SK-N-SH (cell line): Measurements from ENCODE around the gene PTMS. TPM values are rescaled to one million over a fixed set of nuclear protein-coding genes. Genes with fewer than 3 reads are reported as not detected.

Source experiments
- CTCF ChIA-PET: fragments of 300-600, 350-600 bp; formaldehyde crosslinking; extraction: SDS; loops from one replicate; lab custom pipeline; 2021; lab: Yijun Ruan, JAX
- POLR2A ChIA-PET: fragments of 350-600 bp; sonication (Branson Sonifier 250); formaldehyde crosslinking; extraction: SDS; loops from one replicate; lab custom pipeline; 2020; ENCODE audit warnings: antibody characterized with exemption, inconsistent platforms; lab: Yijun Ruan, JAX
- DNase-seq: peaks from one replicate; pipeline ENCODE4 v3.0.0; 2012
- H2AFZ ChIP-seq: fragments of 200-600 bp; sonication (generic); 2 replicates; pipeline ENCODE4 v1.8.1; 2016; ENCODE audit warnings: antibody characterized with exemption, mild to moderate bottlenecking, low read depth
- H3F3A ChIP-seq: fragments of 200-600 bp; sonication (generic); replicated peaks from 2 replicates; pipeline ENCODE3; 2016; ENCODE audit warnings: antibody characterized with exemption, mild to moderate bottlenecking; ENCODE audit not compliant: insufficient read depth
- H3K27ac ChIP-seq, 2 experiments: fragments of 200-500 bp in 1 of 2; fragments of 200-600 bp in 1 of 2; sonication (Bioruptor generic) in 1 of 2; sonication (generic), shearing (Covaris generic) in 1 of 2; 2 replicates each; pipeline versions ENCODE4 v1.5.1 to v1.6.1; 2014 to 2016; ENCODE audit warnings: low read depth in 2 of 2, inconsistent platforms in 1 of 2, low read length in 1 of 2, mild to moderate bottlenecking in 1 of 2, mixed read lengths in 1 of 2
- H3K27me3 ChIP-seq: fragments of 200-600 bp; sonication (generic), shearing (Covaris generic); 2 replicates; pipeline ENCODE4 v1.6.1; 2016; ENCODE audit warnings: mixed run types; ENCODE audit not compliant: insufficient read depth
- H3K36me3 ChIP-seq, 2 experiments: fragments of 200-500 bp in 1 of 2; fragments of 200-600 bp in 1 of 2; sonication (Bioruptor generic) in 1 of 2; sonication (generic) in 1 of 2; replicated peaks in 1 of 2; 2 replicates each; pipeline versions ENCODE3 to v1.5.1; 2014 to 2016; ENCODE audit warnings: low read length in 1 of 2, mild to moderate bottlenecking in 1 of 2; ENCODE audit not compliant: insufficient read depth in 2 of 2, control insufficient read depth in 1 of 2
- H3K4me1 ChIP-seq, 2 experiments: fragments of 200-500 bp in 1 of 2; fragments of 200-600 bp in 1 of 2; sonication (Bioruptor generic) in 1 of 2; sonication (generic), shearing (Covaris generic) in 1 of 2; 2 replicates each; pipeline versions ENCODE4 v1.5.1 to v1.6.1; 2014 to 2016; ENCODE audit warnings: low read depth in 1 of 2, low read length in 1 of 2, mixed run types in 1 of 2; ENCODE audit not compliant: insufficient read depth in 2 of 2, control insufficient read depth in 1 of 2
- H3K4me2 ChIP-seq: fragments of 200-600 bp; sonication (generic), shearing (Covaris generic); 2 replicates; pipeline ENCODE4 v1.6.1; 2017; ENCODE audit warnings: mixed run types
- H3K4me3 ChIP-seq, 2 experiments: fragments of 200-500 bp in 1 of 2; fragments of 200-600 bp in 1 of 2; sonication (Bioruptor generic) in 1 of 2; sonication (generic), shearing (Covaris generic) in 1 of 2; 2 replicates each; pipeline versions ENCODE4 v1.5.1 to v1.8.1; 2014 to 2016; ENCODE audit warnings: low read depth in 2 of 2, inconsistent platforms in 1 of 2, low read length in 1 of 2, mild to moderate bottlenecking in 1 of 2, mixed read lengths in 1 of 2, moderate library complexity in 1 of 2
- H3K79me2 ChIP-seq: fragments of 200-600 bp; sonication (generic); 2 replicates; pipeline ENCODE4 v1.8.1; 2017; ENCODE audit warnings: mild to moderate bottlenecking; ENCODE audit not compliant: insufficient read depth
- H3K9ac ChIP-seq: fragments of 200-600 bp; sonication (generic); 2 replicates; pipeline ENCODE4 v1.6.1; 2017; ENCODE audit warnings: mixed run types
- H3K9me2 ChIP-seq: fragments of 200-600 bp; sonication (generic); 2 replicates; pipeline ENCODE4 v1.6.1; 2017; ENCODE audit warnings: mixed run types
- H3K9me3 ChIP-seq: fragments of 200-600 bp; sonication (generic); 2 replicates; pipeline ENCODE4 v1.6.1; 2017; ENCODE audit warnings: mixed run types, mild to moderate bottlenecking, moderate library complexity
- H4K20me1 ChIP-seq: fragments of 200-600 bp; sonication (generic); 2 replicates; pipeline ENCODE4 v1.6.1; 2017; ENCODE audit warnings: mild to moderate bottlenecking, mixed run types; ENCODE audit not compliant: insufficient read depth
- ELF1 ChIP-seq: IDR thresholded peaks from 2 replicates; pipeline ENCODE4 v1.4.0; 2012
- EZH2phosphoT487 ChIP-seq: fragments of 200-600 bp; sonication (generic); IDR thresholded peaks from 2 replicates; pipeline ENCODE4 v1.6.1; 2017; ENCODE audit warnings: low read depth, mixed run types, mild to moderate bottlenecking, antibody characterized with exemption, moderate library complexity, borderline replicate concordance
- FOXM1 ChIP-seq: IDR thresholded peaks from 2 replicates; pipeline ENCODE4 v1.4.0; 2012; ENCODE audit warnings: low read depth, mild to moderate bottlenecking
- JUND ChIP-seq: IDR thresholded peaks from 2 replicates; pipeline ENCODE4 v1.4.0; 2012
- MEF2A ChIP-seq: IDR thresholded peaks from 2 replicates; pipeline ENCODE4 v1.4.0; 2012; ENCODE audit warnings: low read depth, borderline replicate concordance
- MXI1 ChIP-seq: IDR thresholded peaks from 2 replicates; pipeline ENCODE4 v1.6.1; 2012; ENCODE audit warnings: mild to moderate bottlenecking, low read depth, low read length, improper control_type of control experiment
- NFIC ChIP-seq: IDR thresholded peaks from 2 replicates; pipeline ENCODE4 v1.4.0; 2012; ENCODE audit warnings: borderline replicate concordance
- RAD21 ChIP-seq: IDR thresholded peaks from 2 replicates; pipeline ENCODE4 v1.6.1; 2012; ENCODE audit warnings: mild to moderate bottlenecking, low read length
- RFX5 ChIP-seq: IDR thresholded peaks from 2 replicates; pipeline ENCODE4 v1.6.1; 2012; ENCODE audit warnings: mild to moderate bottlenecking, improper control_type of control experiment, low read length
- RXRA ChIP-seq: IDR thresholded peaks from 2 replicates; pipeline ENCODE4 v1.4.0; 2012; ENCODE audit warnings: low read depth, mild to moderate bottlenecking, borderline replicate concordance
- TAF1 ChIP-seq: IDR thresholded peaks from 2 replicates; pipeline ENCODE4 v1.6.1; 2012; ENCODE audit warnings: low read depth, mild to moderate bottlenecking, low read length, moderate library complexity, borderline replicate concordance
- TCF12 ChIP-seq: IDR thresholded peaks from 2 replicates; pipeline ENCODE4 v1.4.0; 2012
- TEAD4 ChIP-seq: IDR thresholded peaks from 2 replicates; pipeline ENCODE4 v1.4.0; 2012; ENCODE audit warnings: mild to moderate bottlenecking, borderline replicate concordance; ENCODE audit not compliant: insufficient read depth
- YY1 ChIP-seq: IDR thresholded peaks from 2 replicates; pipeline ENCODE4 v1.4.0; 2012; ENCODE audit warnings: low read depth, mild to moderate bottlenecking
- WGBS: methylation state at CpG from one replicate; pipeline ENCODE4 v1.1.6; 2017; ENCODE audit warnings: low lambda C conversion rate; 5-methylcytosine and 5-hydroxymethylcytosine counted together
- polyA plus RNA-seq, 3 experiments: library from polyadenylated mRNA; depleted of rRNA; stranded (reverse); fragments of >200 nt; gene quantifications; 2 replicates each; pipeline ENCODE4 v1.2.3, GENCODE V29; 2012
- TF ChIP-seq, protein P1 (sequence below): IDR thresholded peaks from 2 replicates; pipeline ENCODE4 v1.6.1; 2012; ENCODE audit warnings: mild to moderate bottlenecking, low read depth, low read length, moderate library complexity
- TF ChIP-seq, protein P2 (sequence below): fragments of 150-350 bp; IDR thresholded peaks from 2 replicates; pipeline ENCODE4 v1.6.1; 2017; ENCODE audit warnings: antibody characterized with exemption, low read length, low read depth, borderline replicate concordance
- TF ChIP-seq, protein P3 (sequence below): IDR thresholded peaks from 2 replicates; pipeline ENCODE4 v1.4.0; 2012; ENCODE audit warnings: low read depth, borderline replicate concordance
- TF ChIP-seq, protein P4 (sequence below): IDR thresholded peaks from 2 replicates; pipeline ENCODE4 v1.4.0; 2012; ENCODE audit warnings: low read depth
- TF ChIP-seq, protein P5 (sequence below): IDR thresholded peaks from 2 replicates; pipeline ENCODE4; 2012

Gene PTMS
- polyA plus RNA-seq, 1 of the 3 experiments (the other 2 are of a cell fraction) = 661 TPM

DNA sequence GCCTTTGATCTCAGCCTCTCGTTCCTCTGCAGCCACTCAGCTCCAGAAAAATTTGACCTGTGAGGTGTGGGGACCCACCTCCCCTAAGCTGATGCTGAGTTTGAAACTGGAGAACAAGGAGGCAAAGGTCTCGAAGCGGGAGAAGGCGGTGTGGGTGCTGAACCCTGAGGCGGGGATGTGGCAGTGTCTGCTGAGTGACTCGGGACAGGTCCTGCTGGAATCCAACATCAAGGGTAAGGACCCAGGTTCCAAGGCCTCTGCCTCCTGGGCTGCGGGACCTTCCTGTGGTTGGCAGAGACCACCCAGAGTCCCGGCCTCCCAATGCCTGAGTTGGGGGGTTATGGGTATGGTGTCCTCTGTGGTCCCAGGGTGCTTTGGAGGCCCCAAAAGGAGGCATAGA, 50.9 kb downstream of the PTMS start (continued):
- TF ChIP-seq, protein P1, sequence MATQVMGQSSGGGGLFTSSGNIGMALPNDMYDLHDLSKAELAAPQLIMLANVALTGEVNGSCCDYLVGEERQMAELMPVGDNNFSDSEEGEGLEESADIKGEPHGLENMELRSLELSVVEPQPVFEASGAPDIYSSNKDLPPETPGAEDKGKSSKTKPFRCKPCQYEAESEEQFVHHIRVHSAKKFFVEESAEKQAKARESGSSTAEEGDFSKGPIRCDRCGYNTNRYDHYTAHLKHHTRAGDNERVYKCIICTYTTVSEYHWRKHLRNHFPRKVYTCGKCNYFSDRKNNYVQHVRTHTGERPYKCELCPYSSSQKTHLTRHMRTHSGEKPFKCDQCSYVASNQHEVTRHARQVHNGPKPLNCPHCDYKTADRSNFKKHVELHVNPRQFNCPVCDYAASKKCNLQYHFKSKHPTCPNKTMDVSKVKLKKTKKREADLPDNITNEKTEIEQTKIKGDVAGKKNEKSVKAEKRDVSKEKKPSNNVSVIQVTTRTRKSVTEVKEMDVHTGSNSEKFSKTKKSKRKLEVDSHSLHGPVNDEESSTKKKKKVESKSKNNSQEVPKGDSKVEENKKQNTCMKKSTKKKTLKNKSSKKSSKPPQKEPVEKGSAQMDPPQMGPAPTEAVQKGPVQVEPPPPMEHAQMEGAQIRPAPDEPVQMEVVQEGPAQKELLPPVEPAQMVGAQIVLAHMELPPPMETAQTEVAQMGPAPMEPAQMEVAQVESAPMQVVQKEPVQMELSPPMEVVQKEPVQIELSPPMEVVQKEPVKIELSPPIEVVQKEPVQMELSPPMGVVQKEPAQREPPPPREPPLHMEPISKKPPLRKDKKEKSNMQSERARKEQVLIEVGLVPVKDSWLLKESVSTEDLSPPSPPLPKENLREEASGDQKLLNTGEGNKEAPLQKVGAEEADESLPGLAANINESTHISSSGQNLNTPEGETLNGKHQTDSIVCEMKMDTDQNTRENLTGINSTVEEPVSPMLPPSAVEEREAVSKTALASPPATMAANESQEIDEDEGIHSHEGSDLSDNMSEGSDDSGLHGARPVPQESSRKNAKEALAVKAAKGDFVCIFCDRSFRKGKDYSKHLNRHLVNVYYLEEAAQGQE = no peak
- no peak for TF ChIP-seq TEAD4
- TF ChIP-seq, protein P2, sequence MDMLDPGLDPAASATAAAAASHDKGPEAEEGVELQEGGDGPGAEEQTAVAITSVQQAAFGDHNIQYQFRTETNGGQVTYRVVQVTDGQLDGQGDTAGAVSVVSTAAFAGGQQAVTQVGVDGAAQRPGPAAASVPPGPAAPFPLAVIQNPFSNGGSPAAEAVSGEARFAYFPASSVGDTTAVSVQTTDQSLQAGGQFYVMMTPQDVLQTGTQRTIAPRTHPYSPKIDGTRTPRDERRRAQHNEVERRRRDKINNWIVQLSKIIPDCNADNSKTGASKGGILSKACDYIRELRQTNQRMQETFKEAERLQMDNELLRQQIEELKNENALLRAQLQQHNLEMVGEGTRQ = no peak
- no peak for TF ChIP-seq MEF2A
- TF ChIP-seq, protein P3, sequence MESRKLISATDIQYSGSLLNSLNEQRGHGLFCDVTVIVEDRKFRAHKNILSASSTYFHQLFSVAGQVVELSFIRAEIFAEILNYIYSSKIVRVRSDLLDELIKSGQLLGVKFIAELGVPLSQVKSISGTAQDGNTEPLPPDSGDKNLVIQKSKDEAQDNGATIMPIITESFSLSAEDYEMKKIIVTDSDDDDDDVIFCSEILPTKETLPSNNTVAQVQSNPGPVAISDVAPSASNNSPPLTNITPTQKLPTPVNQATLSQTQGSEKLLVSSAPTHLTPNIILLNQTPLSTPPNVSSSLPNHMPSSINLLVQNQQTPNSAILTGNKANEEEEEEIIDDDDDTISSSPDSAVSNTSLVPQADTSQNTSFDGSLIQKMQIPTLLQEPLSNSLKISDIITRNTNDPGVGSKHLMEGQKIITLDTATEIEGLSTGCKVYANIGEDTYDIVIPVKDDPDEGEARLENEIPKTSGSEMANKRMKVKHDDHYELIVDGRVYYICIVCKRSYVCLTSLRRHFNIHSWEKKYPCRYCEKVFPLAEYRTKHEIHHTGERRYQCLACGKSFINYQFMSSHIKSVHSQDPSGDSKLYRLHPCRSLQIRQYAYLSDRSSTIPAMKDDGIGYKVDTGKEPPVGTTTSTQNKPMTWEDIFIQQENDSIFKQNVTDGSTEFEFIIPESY = no peak
- no peak for TF ChIP-seq TCF12
- no peak for TF ChIP-seq JUND
- no peak for TF ChIP-seq YY1
- TF ChIP-seq ELF1 = no peak
- TF ChIP-seq TAF1 = no peak
- TF ChIP-seq, protein P4, sequence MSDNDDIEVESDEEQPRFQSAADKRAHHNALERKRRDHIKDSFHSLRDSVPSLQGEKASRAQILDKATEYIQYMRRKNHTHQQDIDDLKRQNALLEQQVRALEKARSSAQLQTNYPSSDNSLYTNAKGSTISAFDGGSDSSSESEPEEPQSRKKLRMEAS = no peak
- TF ChIP-seq RXRA = no peak
- TF ChIP-seq, all 33 proteins: peak for 0

DNA sequence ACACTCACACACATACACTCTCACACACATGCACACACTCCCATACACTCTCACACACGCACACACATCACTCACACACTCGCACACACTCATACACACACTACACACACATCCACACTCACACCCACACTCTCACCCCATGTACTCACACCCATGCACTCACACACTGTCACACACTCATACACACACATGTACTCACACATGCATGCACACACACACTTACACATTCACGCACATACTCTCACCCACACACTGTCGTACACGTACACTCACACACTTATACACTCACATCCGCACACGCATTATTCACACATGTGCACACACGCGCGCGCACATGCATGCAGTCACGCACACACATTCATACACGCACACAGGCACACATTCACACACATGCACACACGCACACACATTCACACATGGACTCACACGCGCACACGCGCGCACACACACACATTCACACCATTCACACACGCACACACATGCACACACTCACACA, 51.5 kb downstream of the PTMS start:
- POLR2A ChIA-PET = interaction anchor here (0.6 kb wide), 1 partner anchor 51 kb away, joined by 3 read pairs; the partner anchor contains the start of gene PTMS
- peaks cover 11 to 63% of the 10 kb centered on the region in 2 experiments; a peak in 2 of 4 replicates for H3K4me1 ChIP-seq
- H2AFZ ChIP-seq = no peak overlapping the region
- H3K27me3 ChIP-seq = no peaks in the 10 kb centered on the region
- no peak overlapping the region for H3K4me2 ChIP-seq
- WGBS = 83% methylated on average over 20 of the region's 20 CpGs
- no peaks in the 10 kb centered on the region for H3K9me2 ChIP-seq
- no peak overlapping the region for H3K4me3 ChIP-seq
- H3K27ac ChIP-seq = no peak overlapping the region
- H3K9ac ChIP-seq = no peak overlapping the region
- CTCF ChIA-PET = interaction anchor here (1.1 to 8.3 kb wide), 3 partner anchors 38 to 64 kb away, joined by 3 to 74 read pairs (median 6); partner anchors contain the start of gene MLF2
- H4K20me1 ChIP-seq = no peaks in the 10 kb centered on the region
- H3K79me2 ChIP-seq = no peaks in the 10 kb centered on the region
- DNase-seq = no peak
- H3K9me3 ChIP-seq = no peaks in the 10 kb centered on the region
- no peaks in the 10 kb centered on the region for H3F3A ChIP-seq
- H3K36me3 ChIP-seq = no peaks in the 10 kb centered on the region
- TF ChIP-seq NFIC = no peak
- TF ChIP-seq RAD21 = no peak
- no peak for TF ChIP-seq FOXM1
- TF ChIP-seq EZH2phosphoT487 = no peak
- TF ChIP-seq, protein P5, sequence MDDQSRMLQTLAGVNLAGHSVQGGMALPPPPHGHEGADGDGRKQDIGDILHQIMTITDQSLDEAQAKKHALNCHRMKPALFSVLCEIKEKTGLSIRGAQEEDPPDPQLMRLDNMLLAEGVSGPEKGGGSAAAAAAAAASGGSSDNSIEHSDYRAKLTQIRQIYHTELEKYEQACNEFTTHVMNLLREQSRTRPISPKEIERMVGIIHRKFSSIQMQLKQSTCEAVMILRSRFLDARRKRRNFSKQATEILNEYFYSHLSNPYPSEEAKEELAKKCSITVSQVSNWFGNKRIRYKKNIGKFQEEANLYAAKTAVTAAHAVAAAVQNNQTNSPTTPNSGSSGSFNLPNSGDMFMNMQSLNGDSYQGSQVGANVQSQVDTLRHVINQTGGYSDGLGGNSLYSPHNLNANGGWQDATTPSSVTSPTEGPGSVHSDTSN = no peak
- TF ChIP-seq MEF2A = no peak
- TF ChIP-seq, protein P2 = no peak
- TF ChIP-seq MXI1 = no peak
- TF ChIP-seq RFX5 = no peak
- TF ChIP-seq, protein P1 = no peak
